Effector memory CD8-positive, alpha-beta T cell (primary cell): ENCODE results near the gene AQP1.

Experiments used
- ATAC-seq: fragments of 150-1000 bp; cut with Tn5 transposase; replicated peaks from 2 replicates; pipeline ENCODE4 v1.10.0; 2021; ENCODE audit warnings: mild to moderate bottlenecking, moderate library complexity
- DNase-seq, 3 experiments: peaks; one replicate each; pipeline ENCODE4 v3.0.0; 2021
- H3K27ac Mint-ChIP-seq, 2 donors: one replicate each; pipeline ENCODE4 v1.8.0; 2022; ENCODE audit warnings: mild to moderate bottlenecking in 2 of 2, mixed read lengths in 2 of 2, moderate library complexity in 2 of 2
- H3K27me3 Mint-ChIP-seq, 2 donors: one replicate each; pipeline ENCODE4 v1.8.0; 2022; ENCODE audit warnings: mixed read lengths in 2 of 2
- H3K36me3 Mint-ChIP-seq: one replicate; pipeline ENCODE4 v1.8.0; 2022; ENCODE audit warnings: mild to moderate bottlenecking, moderate library complexity, mixed read lengths; ENCODE audit not compliant: insufficient read depth
- H3K4me1 Mint-ChIP-seq, 2 donors: one replicate each; pipeline ENCODE4 v1.8.0; 2022; ENCODE audit warnings: low read depth in 2 of 2, mixed read lengths in 2 of 2
- H3K4me3 Mint-ChIP-seq, 2 donors: one replicate each; pipeline ENCODE4 v1.8.0; 2022; ENCODE audit warnings: mild to moderate bottlenecking in 2 of 2, mixed read lengths in 2 of 2, moderate library complexity in 2 of 2
- H3K9me3 Mint-ChIP-seq, 2 donors: one replicate each; pipeline ENCODE4 v1.8.0; 2022; ENCODE audit warnings: mixed read lengths in 2 of 2

Gene AQP1

GRCh38 chr7:30963842-30964241 lies 52.2 kb downstream of the AQP1 start, which contains the start of gene GHRHR:
Gene GHRHR, plus strand, starts transcription at chr7:30963953. Its CDS starts 116 bp downstream, at chr7:30964069.
- ATAC-seq (no peak), DNase-seq (no peak)
- H3K9me3 Mint-ChIP-seq, result no peaks in the 10 kb centered on the region
- no peak within 1 kb of the TSS for H3K27ac Mint-ChIP-seq
- H3K36me3 Mint-ChIP-seq, result no peaks in the 10 kb centered on the region
- no peaks in the 10 kb centered on the region for H3K4me1 Mint-ChIP-seq
- no peak within 1 kb of the TSS for H3K4me3 Mint-ChIP-seq
- peaks cover 24 to 41% of the 10 kb centered on the region in 2 donors for H3K27me3 Mint-ChIP-seq

- no peak for ATAC-seq
- H3K9me3 Mint-ChIP-seq, result no peaks in the 10 kb centered on the region
- no peak for DNase-seq
- no peak overlapping the region for H3K4me3 Mint-ChIP-seq
- H3K36me3 Mint-ChIP-seq, result no peaks in the 10 kb centered on the region
- no peaks in the 10 kb centered on the region for H3K4me1 Mint-ChIP-seq
- no peak overlapping the region for H3K27ac Mint-ChIP-seq
- peaks cover 24 to 34% of the 10 kb centered on the region in 2 donors for H3K27me3 Mint-ChIP-seq
These were observed 53.7 kb downstream of the AQP1 start for GRCh38 chr7:30965372-30965771.

- Mint-ChIP-seq H3K36me3 (no peaks in the 10 kb centered on the region), H3K4me1 (no peaks in the 10 kb centered on the region), H3K27ac (no peak overlapping the region), H3K4me3 (no peak overlapping the region), H3K9me3 (no peaks in the 10 kb centered on the region), H3K27me3 (peaks cover 24 to 37% of the 10 kb centered on the region in 2 donors)
- no peak for ATAC-seq
- DNase-seq, result no peak
These were observed 54.2 kb downstream of the AQP1 start for GRCh38 chr7:30965883-30966282.

GRCh38 chr7:30968294-30968693 lies 56.6 kb downstream of the AQP1 start:
- Mint-ChIP-seq H3K36me3 (no peaks in the 10 kb centered on the region), H3K27ac (no peak overlapping the region), H3K4me3 (no peak overlapping the region), H3K9me3 (no peaks in the 10 kb centered on the region), H3K27me3 (peaks cover 38 to 50% of the 10 kb centered on the region in 2 donors), H3K4me1 (no peaks in the 10 kb centered on the region)
- DNase-seq (no peak), ATAC-seq (no peak)

GRCh38 chr7:30968747-30969603 lies 57.3 kb downstream of the AQP1 start:
- no peak overlapping the region for H3K27ac Mint-ChIP-seq
- peaks cover 38 to 47% of the 10 kb centered on the region in 2 donors for H3K27me3 Mint-ChIP-seq
- ATAC-seq (no peak), DNase-seq (no peak)
- no peaks in the 10 kb centered on the region for H3K9me3 Mint-ChIP-seq
- no peak overlapping the region for H3K4me3 Mint-ChIP-seq
- H3K36me3 Mint-ChIP-seq, result no peaks in the 10 kb centered on the region
- H3K4me1 Mint-ChIP-seq, result no peaks in the 10 kb centered on the region

GRCh38 chr7:30969604-30969970 lies 57.9 kb downstream of the AQP1 start:
- no peaks in the 10 kb centered on the region for H3K9me3 Mint-ChIP-seq
- H3K4me1 Mint-ChIP-seq, result no peaks in the 10 kb centered on the region
- H3K27ac Mint-ChIP-seq, result no peak overlapping the region
- DNase-seq (no peak), ATAC-seq (no peak)
- peaks cover 38 to 47% of the 10 kb centered on the region in 2 donors for H3K27me3 Mint-ChIP-seq
- no peak overlapping the region for H3K4me3 Mint-ChIP-seq
- H3K36me3 Mint-ChIP-seq, result no peaks in the 10 kb centered on the region

- H3K4me1 Mint-ChIP-seq, result no peaks in the 10 kb centered on the region
- no peak overlapping the region for H3K27ac Mint-ChIP-seq
- H3K27me3 Mint-ChIP-seq, result peaks cover 38 to 49% of the 10 kb centered on the region in 2 donors
- H3K36me3 Mint-ChIP-seq, result no peaks in the 10 kb centered on the region
- H3K9me3 Mint-ChIP-seq, result no peaks in the 10 kb centered on the region
- DNase-seq, result no peak
- H3K4me3 Mint-ChIP-seq, result no peak overlapping the region
- no peak for ATAC-seq
These were observed 58.4 kb downstream of the AQP1 start for GRCh38 chr7:30970074-30970473.

GRCh38 chr7:30970594-30971094 lies 59.0 kb downstream of the AQP1 start:
- Mint-ChIP-seq H3K27me3 (peaks cover 40 to 54% of the 10 kb centered on the region in 2 donors), H3K27ac (no peak overlapping the region), H3K4me1 (no peaks in the 10 kb centered on the region), H3K4me3 (no peak overlapping the region), H3K9me3 (no peaks in the 10 kb centered on the region), H3K36me3 (no peaks in the 10 kb centered on the region)
- ATAC-seq (no peak), DNase-seq (no peak)

GRCh38 chr7:30971440-30971839 lies 59.8 kb downstream of the AQP1 start:
- Mint-ChIP-seq H3K9me3 (no peaks in the 10 kb centered on the region), H3K36me3 (no peaks in the 10 kb centered on the region), H3K27me3 (peaks cover 40 to 56% of the 10 kb centered on the region in 2 donors), H3K4me1 (no peaks in the 10 kb centered on the region), H3K4me3 (no peak overlapping the region), H3K27ac (no peak overlapping the region)
- ATAC-seq (no peak), DNase-seq (no peak)

- Mint-ChIP-seq H3K36me3 (no peaks in the 10 kb centered on the region), H3K27me3 (peaks cover 42 to 57% of the 10 kb centered on the region in 2 donors), H3K4me3 (no peak overlapping the region), H3K4me1 (no peaks in the 10 kb centered on the region), H3K9me3 (no peaks in the 10 kb centered on the region), H3K27ac (no peak overlapping the region)
- DNase-seq, result no peak
- no peak for ATAC-seq
These were observed 60.3 kb downstream of the AQP1 start for GRCh38 chr7:30971840-30972563.

- Mint-ChIP-seq H3K9me3 (no peaks in the 10 kb centered on the region), H3K36me3 (no peaks in the 10 kb centered on the region), H3K4me3 (no peak overlapping the region), H3K4me1 (no peaks in the 10 kb centered on the region), H3K27ac (no peak overlapping the region), H3K27me3 (peaks cover 38 to 70% of the 10 kb centered on the region in 2 donors)
- DNase-seq (no peak), ATAC-seq (no peak)
These were observed 61.6 kb downstream of the AQP1 start for GRCh38 chr7:30973292-30973691.

- H3K27ac Mint-ChIP-seq, result no peak overlapping the region
- peaks cover 39 to 74% of the 10 kb centered on the region in 2 donors for H3K27me3 Mint-ChIP-seq
- H3K9me3 Mint-ChIP-seq, result no peaks in the 10 kb centered on the region
- H3K4me1 Mint-ChIP-seq, result peaks cover 0 to under 1% of the 10 kb centered on the region in 2 donors
- ATAC-seq (no peak), DNase-seq (no peak)
- H3K36me3 Mint-ChIP-seq, result no peaks in the 10 kb centered on the region
- no peak overlapping the region for H3K4me3 Mint-ChIP-seq
These were observed 62.3 kb downstream of the AQP1 start for GRCh38 chr7:30973791-30974604.

- Mint-ChIP-seq H3K4me1 (peaks cover 0 to 3% of the 10 kb centered on the region in 2 donors), H3K27ac (no peak overlapping the region), H3K4me3 (no peak overlapping the region), H3K9me3 (no peaks in the 10 kb centered on the region), H3K36me3 (no peaks in the 10 kb centered on the region), H3K27me3 (peaks cover 45 to 81% of the 10 kb centered on the region in 2 donors)
- no peak for ATAC-seq
- DNase-seq, result no peak
These were observed 63.1 kb downstream of the AQP1 start for GRCh38 chr7:30974605-30975255.
